GM21423 (cell line): ENCODE data around the gene CACNB4.

ENCODE experiments used
- ATAC-seq: cut with Tn5 transposase; IDR thresholded peaks from one replicate; pipeline ENCODE4 v1.9.1; 2021; ENCODE audit warnings: mild to moderate bottlenecking, moderate library complexity; ENCODE audit not compliant: unreplicated experiment

CACNB4 gene

DNA sequence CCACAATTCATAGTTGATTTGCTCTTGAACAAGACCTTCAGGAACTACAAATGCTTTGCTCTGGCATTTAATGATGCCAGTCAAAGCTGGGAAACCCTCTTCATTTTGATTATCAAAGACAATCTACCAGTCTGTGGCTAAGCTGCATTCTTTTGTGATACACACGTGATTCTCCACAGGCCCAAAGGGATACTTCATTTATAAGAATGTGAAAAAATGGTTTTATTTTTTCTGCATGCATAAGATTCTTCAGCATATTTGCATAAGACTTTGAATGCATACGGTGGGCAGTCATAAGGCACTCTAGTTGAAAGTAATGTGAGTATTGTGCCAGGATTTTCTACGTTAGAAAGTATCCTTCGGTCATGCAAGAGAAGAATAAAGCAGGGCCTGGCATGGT lies 237.7 kb downstream of the CACNB4 start:
- no peak for ATAC-seq

DNA sequence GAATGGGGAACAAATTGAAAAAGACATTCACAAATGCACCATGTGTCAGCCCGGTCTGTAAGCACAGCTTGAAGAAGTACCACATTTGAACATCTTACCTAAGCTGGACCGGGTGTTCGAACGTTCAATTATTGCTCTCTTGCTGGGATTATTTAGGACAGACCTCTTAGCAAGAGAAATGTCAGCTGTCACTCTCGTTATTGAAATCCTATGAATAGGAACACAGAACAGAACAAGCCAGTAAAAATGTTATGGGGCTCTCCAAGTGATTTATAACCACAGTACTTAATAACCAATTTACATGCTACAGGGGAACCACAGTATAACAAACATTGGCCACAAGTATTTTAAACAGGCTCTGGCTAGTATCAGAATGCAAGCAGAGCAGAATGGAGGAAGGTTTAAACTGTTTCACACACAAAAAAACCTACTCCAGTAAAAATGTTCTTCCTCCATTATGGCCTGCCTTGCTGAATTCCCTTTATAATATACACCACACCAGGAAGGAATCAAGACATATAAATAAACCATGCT lies 238.2 kb downstream of the CACNB4 start:
- ATAC-seq, result no peak

DNA sequence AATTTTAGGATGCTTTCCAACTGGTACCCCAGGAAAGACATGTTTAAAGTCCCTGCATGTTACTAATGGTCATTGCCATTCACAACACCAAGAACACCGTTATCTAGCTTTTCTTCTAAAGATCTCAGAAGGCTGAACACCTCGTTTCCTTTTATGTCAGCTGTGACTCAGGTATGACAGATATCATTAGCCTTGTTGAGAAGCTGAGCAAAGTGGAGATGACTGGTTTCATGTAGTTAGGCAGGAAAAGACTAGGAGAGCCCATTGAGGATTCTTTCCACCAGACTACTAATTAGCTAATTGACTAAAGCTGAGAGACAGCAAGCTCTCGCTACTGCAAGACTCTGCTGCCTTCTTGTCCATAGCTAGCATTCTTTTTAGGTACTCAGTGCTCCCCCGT lies 238.6 kb downstream of the CACNB4 start:
- no peak for ATAC-seq

DNA sequence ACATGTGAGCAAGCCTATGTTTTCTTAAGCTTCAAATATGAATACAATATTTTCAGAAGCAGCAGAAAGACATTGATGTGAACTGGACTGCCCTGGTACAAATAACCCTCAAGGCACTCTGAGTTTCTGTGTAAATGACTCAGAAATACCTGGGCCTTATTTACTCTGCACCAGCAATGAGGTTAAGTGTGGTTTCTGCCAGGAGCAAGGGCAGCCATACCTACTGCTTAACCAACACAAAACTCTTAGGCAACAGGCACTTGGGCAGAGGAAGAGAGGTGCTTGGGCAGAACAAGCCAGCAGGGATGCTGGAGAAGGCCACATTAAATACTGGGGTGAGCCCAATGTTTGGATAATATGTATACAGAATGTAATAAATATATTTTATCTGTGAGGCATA lies 241.2 kb downstream of the CACNB4 start:
- ATAC-seq, result no peak

DNA sequence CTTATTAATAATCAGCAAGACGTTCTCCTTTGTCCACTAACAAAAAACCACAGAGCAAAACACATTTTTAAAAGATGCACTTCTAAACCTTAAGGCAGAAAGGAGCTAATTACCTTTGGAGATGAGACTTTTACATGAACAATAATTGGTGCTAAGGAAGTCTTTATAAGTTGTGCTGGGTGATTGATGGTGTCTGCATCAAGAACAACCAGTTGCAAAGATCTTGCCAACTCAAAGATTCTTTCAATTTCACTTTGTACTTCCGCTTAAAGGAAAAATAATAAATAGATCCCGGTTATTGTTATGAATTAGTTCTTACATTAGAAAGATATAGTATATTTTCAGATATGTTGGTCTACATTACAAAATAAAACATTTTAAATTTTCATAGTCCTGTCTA lies 243.7 kb downstream of the CACNB4 start:
- no peak for ATAC-seq

DNA sequence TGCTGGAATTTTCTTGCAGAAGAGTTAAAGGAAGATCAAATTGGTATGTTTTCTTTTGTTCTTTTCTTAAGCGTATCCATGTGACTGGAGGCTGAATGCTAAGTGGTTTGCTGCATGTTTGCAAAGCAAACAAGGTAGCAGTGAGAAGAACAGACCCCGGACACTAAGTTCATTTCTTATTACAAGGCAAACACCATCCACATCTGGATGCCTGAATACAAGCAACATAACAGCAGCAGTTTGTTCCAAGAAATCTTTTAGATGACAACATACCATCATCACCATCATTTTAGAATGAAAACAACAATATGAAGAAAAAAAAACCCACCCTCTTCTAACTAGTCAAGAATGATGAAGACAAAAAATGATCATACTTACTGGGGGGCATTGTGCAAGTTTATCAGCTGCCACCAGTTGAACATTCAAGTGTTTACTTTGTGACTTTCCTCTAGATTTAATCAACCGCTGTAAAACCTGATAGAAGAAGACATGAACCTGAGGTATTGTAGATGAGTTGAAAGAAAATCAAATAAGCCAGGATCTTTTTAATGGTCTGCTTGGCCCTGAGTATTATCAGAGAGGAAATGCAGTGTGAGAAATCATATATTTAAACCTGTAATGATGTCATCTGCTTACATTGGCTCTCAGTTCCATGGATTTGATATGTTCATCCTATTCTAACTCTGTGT lies 245.6 kb downstream of the CACNB4 start:
- no peak for ATAC-seq

DNA sequence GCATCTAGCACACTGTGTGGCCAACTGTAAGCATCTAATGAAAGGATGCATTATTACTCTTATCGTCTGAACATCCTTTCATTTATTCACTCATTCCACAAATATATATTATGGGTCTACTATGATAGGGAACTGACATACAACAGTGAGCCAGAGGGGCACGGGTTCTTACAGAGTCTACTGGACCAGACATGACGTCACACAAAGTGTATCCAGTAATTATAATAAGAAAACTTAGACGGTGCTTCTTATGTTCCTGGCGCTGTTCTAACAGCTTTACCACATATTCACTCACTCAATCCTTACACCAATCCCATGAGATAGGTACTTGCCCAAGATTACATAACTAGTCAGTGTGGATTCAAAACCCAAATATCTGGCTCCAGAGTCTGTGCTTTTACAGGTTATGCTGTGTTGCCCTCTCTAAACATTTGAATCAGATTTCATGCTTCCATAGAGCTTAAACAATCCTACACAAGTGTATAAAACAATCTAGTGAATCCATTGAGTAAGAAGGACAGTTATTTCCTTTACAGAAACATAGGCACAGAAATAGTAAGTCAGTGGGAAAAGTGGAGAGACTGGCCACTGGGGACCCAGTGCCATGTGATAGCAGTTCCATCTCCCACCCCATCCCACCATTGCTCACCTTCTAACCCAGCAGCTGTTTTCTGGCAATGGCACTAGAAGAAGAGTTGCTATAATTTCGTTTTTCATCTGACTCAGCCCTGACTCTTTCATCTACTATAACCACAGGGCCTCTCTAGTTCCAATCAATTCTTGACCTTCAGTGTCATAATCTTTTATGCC lies 246.4 kb downstream of the CACNB4 start:
- no peak for ATAC-seq

DNA sequence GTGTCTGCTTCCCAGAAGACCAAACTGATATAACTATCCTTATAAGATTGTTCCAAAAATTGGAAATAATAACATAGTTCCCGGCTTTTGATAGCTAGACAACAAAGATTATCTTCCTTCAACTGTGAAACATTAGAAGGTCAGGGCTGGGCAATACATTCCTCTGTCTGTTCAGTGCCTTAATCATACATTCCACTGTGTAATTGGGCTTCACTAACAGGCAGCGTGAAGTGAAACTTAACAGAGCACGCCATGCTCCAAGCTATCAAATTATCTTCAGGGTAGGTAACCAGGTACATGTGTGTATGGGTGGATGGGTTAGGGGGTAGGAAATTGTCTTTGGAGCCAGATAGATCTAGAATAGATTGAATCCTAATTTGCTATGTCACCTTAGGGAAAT lies 247.1 kb downstream of the CACNB4 start:
- ATAC-seq, result no peak

DNA sequence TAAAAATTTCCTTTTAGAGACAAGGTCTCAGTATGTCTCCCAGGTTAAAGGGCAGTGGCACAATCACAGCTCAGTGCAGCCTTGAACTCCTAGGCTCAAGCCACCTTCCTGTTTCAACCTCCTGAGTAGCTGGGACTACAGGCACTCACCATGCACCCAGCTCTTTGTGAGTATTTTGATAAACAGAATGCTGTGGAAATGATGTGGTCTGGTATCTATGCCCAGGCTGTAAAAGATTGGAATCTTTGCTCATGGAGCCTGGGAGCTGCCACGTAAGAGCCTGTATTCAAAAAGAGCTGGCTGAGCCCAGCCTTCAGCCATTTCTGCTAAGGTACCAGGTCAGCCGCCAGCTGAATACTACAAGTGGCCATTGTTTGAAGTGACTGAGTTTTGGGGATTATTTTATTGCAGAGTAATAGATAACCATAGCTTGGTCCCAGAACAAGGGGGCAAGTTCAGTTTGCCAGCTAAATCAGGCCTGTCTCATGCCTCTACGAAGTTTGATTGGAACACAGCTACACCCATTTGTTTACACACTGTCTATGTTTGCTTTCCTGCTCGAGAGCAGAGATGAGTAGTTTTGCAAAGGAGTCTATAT lies 249.3 kb downstream of the CACNB4 start:
- ATAC-seq, result no peak

DNA sequence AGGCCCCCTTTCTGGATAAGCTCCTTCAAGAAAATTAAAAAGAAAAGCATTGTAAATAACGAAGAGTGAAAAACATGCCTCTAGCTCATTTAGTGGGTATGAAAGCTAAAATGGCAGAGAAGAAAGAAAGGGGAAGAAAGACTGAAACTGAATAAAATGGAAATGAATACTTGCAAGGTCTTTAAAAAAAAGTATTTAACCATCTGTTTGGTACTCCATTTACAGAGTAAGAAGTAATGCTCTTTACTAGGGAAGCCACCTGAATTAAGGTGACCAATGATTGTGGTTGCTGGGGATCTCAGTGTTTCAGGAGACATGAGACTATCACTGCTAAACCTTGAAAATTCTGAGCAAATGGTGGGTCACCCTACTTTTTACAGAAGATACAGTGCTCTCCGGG lies 253.0 kb downstream of the CACNB4 start:
- ATAC-seq, result no peak

DNA sequence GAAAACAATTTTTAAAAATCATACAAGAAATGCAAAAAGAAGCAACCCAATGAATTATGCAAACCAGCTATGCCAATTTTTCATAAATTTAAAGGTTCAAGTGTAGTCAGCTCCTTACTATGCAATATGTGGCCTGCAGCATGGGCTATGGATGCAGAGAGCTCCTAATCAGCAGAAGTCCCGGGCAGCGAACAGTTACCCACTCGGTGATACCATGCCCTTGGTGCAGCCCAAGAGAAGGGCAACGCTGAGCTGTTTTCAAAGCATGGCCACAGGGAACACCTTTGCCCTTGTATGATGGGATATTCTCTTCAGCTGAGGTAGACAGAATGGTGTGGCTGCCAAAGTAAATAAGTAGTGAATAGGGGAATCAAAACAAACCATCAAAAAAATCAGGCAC lies 253.4 kb downstream of the CACNB4 start:
- ATAC-seq, result no peak

DNA sequence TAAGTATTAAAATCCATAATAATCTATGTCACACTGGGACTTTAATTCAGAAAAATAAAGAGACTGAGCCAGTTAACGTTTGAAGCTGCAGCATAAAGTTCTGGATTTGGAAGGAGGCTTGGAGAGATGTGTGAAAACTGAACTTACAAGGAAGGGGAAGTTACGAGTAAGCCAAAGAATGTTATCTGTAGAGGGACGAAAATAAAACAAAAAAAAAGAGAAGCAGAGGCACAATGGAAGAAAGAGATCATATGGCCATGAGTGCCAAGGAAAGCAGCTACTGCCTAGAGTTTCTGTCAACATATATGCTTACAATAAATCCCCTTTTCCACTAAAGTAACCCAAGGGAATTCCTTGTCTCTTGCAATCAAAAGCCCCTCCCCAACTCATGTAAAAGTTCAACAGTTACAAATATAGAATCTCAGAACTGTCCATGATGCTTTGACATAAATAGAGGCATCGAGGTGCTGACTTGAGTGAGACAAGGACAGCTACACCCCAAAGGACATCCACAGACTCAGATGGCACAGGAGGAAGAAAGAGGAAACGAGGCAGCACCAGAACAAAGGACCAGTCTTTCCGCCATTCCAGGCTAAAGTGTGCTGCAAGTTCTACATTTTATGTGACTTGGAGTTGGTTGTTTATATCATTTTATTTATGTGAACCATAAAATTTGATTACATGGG lies 254.5 kb downstream of the CACNB4 start:
- ATAC-seq, result no peak

DNA sequence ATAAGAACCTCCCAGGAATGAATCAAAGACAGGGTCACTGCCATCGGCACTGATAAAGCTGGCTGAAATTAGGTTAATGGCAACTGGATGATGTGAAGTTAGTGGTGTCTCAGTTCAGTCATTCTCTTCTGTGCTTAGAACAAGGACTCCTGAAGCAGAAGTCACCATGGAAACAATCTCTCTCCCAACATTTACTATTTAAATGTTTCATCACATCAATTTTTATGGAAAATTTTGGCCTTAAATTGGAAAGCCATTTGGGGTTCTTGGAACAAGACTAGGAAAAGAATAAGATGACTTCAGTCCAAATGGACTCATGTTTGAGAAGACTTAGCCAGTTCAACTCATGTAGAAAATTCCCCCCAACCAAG lies 255.2 kb downstream of the CACNB4 start:
- ATAC-seq, result no peak

DNA sequence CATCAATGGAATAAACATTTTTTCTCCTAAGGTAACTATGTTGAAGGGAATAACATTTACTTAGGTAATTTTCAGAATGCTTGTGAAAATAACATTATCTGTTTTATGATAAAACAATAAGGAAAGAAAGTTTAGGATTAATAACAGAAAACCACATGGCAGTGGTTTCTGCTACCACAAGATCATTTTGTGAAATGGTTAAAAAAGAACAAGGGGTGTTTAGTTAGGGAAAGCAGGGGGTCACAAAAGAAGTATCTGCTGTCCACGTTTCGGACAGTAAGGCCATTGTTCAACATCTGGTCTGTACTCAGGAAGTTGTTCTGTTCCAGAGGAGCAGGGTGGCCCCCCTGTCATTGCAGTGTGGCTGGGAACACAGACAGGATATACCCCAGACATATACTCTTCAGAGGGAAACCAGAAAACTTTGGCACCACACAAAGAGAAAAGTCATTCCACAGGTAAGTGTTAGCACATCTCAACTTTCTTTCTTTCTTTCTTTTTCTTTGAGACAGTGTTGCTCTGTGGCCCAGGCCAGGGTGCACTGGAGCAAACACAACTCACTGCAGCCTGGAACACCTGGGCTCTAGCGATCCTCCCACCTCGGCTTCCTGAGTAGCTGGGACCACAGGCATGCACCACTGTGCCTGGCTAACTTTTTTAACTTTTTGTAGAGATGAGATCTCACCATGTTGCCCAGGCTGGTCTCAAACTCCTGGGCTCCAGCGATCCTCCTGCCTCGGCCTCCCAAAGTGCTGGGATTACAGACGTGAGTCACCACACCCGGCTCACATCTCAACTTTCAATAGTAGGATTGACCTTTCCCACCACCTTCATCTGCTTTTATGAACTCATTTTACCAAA lies 255.8 kb downstream of the CACNB4 start:
- ATAC-seq, result peak; percentile 25

DNA sequence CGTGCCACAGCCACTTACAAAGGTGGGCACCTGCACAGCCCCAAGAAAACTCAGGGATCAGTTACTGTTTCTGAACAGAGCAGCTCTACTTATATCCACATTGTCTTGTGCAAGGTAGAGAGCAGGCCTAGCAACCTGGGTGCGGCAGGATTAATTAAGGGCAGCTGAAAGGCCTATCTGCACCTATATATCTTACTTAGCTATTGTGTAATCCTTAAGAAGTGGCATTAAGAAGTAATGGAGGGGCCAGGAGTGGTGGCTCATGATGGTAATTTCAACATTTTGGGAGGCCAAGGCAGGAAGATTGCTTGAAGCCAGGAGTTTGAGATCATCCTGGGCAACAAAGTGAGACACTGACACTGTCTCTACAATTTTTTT lies 257.8 kb downstream of the CACNB4 start:
- ATAC-seq, result no peak

DNA sequence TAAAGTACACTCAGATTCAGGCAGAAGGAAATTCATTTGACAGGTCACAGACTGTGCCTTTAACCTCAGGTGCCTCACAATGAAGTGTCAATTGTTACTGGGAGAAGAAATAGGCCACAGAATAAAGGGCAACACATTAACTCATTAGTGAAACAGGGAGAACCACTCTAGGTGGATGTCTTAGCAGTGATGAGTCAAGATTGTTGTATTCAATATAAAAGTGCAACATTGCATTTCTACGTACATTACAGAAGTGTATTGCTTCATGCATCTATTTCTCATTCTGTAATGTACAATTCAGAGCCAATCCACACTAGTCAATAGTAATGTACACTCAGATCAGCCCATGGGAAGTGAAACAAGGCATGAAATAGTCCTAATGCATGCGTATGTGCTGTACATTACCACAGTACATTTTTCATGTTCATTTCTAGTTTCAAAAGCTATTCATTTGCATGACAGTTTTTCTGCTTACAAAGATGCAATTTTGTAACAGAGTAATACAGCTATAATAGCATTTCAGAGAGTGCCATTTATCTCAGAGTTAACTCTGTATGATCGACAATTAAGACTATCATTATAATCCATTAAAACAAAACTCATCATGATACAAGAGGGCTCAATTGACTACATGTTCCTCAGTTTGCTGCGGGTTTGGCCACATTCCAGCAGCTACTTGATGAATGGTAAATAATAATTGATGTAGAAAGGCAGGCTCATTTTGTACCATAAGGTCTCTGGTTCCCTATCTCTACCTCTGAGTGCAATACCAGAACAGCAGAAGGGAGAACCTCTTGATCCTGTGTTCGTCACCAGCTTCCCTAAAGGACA lies 258.4 kb downstream of the CACNB4 start:
- peak; percentile 97 for ATAC-seq

DNA sequence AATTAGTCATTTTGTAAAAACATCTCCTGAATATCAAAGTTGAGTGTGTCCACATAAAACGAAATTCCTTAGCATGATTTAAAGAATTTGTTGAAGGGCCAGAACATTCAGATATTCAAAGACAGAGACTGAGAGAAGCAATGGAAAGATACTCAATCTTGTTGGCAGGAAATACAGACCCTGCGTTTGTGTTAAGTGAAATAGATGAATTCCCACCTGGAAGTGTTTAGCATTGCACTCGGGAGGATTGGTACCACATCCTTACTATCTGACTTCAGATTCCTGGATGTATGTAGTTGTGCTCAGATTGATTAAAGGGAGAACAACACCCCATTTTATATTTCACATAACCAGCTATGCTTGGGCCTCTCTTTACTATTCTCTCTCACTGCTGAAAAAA lies 260.9 kb downstream of the CACNB4 start:
- ATAC-seq, result no peak

DNA sequence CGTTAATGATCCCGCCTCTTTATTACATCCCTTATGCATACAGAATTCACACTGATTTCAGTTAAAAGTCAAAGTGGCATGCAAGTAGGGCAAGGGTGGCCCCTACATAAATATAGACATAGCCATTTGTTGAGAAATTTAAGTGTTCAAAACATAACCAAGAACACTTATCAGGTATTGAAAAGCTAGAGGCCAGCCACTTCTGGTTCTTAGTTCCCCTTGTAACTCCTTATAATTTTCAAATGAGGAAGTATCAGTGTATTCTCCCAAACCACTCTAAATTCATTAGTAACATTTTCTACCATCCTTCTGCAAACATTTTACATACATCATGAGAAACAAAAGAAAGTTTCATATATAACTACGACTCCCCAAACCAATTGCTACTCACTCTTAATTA lies 264.9 kb downstream of the CACNB4 start:
- ATAC-seq, result no peak

DNA sequence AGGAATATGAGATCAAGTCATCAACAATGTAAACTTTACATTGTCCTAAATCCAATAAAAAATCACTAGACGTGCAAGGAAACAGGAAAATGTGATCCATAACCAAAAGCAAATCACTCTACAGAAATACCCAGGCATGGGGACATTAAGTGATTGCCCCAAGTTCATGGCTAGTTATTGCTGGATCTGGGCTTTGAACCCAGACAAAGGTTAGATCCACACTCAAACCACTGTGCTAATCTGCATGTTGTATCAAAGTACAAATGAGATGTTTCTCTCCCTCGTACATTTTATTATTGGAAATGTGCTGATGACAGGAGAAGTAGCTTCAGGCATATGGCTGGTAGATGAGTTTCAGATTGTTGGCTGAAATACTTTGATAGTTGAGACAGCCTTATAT lies 267.9 kb downstream of the CACNB4 start:
- ATAC-seq, result no peak

DNA sequence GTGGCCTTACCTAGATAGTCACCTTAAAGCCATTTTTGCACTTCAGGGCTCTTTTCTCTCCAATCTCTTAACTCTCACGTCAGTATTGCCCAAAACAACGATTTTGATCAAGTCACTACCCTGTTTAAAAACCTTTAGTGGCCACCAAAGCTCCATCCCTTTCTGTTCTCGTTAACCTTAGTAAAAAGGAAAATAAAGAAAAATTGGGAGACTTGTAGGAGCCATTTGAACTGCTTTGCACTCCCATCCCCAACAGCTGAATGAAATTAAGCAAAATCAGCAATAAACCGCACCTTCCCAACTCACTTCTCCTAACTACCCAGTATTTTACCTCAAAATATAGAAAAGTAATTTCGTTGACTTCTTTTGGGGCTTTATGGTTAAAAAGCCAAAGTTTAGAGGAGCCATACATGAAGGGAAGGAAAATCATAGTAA lies 269.9 kb downstream of the CACNB4 start:
- ATAC-seq, result no peak
